Activated CD8-positive, alpha-beta memory T cell treated with anti-CD3 and anti-CD28 coated beads, Interleukin-2, amount 50 U/mL, for 48 hours (primary cell): ENCODE results near the gene PPM1L.

Source experiments
- DNase-seq: peaks from one replicate; pipeline ENCODE4 v3.0.0-alpha.2; 2020

PPM1L gene

GRCh38 chr3:160857476-160858119 lies 101.6 kb downstream of the PPM1L start:
- DNase-seq: no peak

GRCh38 chr3:160860346-160860745 lies 104.3 kb downstream of the PPM1L start:
- no peak for DNase-seq

- no peak for DNase-seq
Observed at GRCh38 chr3:160869825-160870224, 113.8 kb downstream of the PPM1L start.

- DNase-seq: no peak
Observed at GRCh38 chr3:160870327-160870726, 114.3 kb downstream of the PPM1L start.

GRCh38 chr3:160874736-160875135 lies 118.7 kb downstream of the PPM1L start:
- no peak for DNase-seq

GRCh38 chr3:160876643-160877042 lies 120.6 kb downstream of the PPM1L start:
- no peak for DNase-seq

GRCh38 chr3:160879859-160880258 lies 123.8 kb downstream of the PPM1L start:
- no peak for DNase-seq

- no peak for DNase-seq
Observed at GRCh38 chr3:160883373-160883772, 127.3 kb downstream of the PPM1L start.

GRCh38 chr3:160885791-160886286 lies 129.8 kb downstream of the PPM1L start:
- DNase-seq: no peak

- DNase-seq: no peak
Observed at GRCh38 chr3:160886421-160886820, 130.4 kb downstream of the PPM1L start.

GRCh38 chr3:160893207-160893606 lies 137.2 kb downstream of the PPM1L start:
- DNase-seq: no peak

- DNase-seq: no peak
Observed at GRCh38 chr3:160904691-160905090, 148.7 kb downstream of the PPM1L start.

- DNase-seq: no peak
Observed at GRCh38 chr3:160906646-160907045, 150.6 kb downstream of the PPM1L start.

- DNase-seq: no peak
Observed at GRCh38 chr3:160909917-160910316, 153.9 kb downstream of the PPM1L start.

GRCh38 chr3:160911411-160911810 lies 155.4 kb downstream of the PPM1L start:
- no peak for DNase-seq

- no peak for DNase-seq
Observed at GRCh38 chr3:160916472-160916871, 160.4 kb downstream of the PPM1L start.

- DNase-seq: no peak
Observed at GRCh38 chr3:160919942-160920341, 163.9 kb downstream of the PPM1L start.

GRCh38 chr3:160921020-160921635 lies 165.1 kb downstream of the PPM1L start:
- DNase-seq: no peak

- DNase-seq: no peak
Observed at GRCh38 chr3:160924776-160925175, 168.7 kb downstream of the PPM1L start.

GRCh38 chr3:160927620-160928019 lies 171.6 kb downstream of the PPM1L start:
- no peak for DNase-seq

- DNase-seq: no peak
Observed at GRCh38 chr3:160928183-160928726, 172.2 kb downstream of the PPM1L start.

GRCh38 chr3:160929595-160929994 lies 173.6 kb downstream of the PPM1L start:
- DNase-seq: no peak

- DNase-seq: no peak
Observed at GRCh38 chr3:160931474-160931873, 175.4 kb downstream of the PPM1L start.

- no peak for DNase-seq
Observed at GRCh38 chr3:160935413-160936095, 179.5 kb downstream of the PPM1L start.
